Amniotic stem cell (primary cell): ENCODE data around the gene CCL16.
"Not testable (repeated sequence)": the region's sequence is repeated elsewhere in the genome, so short reads cannot be mapped to it uniquely, and the experiment has no call there.

Experiments used
- DNase-seq: peaks from one replicate; lab custom pipeline; 2025; lab: John Stamatoyannopoulos, UW

The CCL16 gene

DNA sequence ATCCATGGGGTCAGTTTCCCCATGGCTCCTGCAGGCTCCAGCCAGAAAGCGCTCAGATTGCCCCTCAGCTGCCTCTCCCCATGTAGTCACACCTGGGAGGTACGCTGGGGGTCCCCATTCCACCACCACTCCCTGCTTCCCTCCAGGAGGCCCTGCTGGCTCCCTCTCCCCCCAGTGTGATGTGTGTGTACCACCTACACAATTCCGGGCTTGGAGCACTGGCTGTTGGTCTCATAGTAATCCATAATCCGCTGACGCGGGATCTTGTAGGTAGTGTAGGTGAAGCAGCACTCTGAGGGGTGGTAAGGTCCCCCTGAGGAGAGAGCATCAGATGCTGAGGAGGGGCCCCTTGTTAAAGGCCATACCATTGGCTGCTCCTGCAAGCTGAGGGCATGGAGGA is 2.8 kb upstream of the CCL16 start:
- no peak for DNase-seq

DNA sequence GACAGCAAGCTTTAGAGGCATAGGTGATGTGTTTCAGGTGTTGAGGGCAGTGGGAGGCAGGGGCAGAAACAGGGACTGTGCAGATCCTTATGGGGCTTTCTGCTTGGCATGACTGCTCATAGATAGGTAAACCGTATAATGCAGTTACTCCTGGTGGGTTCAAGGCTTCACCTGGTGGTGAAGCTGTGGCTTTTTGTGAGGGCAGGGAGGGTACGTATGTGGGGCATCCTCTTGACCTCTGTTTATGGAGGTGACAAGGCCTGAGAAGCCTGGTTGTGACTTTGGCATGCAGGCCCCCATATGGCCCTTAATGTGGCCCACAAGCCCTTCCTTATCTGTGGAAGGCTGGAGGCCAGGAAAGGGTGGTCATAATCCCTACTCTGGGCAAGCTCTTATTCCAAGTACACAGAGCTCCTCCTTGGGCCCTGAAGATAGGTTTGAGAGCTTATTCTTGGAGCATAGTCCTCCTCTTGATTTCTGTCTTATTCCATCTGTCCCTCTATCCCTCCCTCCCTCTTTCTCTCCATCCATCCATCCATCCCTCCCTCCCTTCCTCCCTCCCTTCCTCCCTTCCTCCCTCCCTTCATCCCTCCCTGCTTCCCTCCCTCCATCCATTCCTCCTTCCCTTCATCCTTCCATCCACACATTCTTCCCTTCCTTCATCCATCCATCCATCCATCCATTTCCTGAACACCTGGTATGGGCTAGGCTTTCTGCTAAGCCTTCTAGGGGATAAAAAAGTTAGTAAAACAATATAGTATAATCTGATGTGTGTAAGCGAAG is 1.3 kb upstream of the CCL16 start:
- DNase-seq, result no peak

DNA sequence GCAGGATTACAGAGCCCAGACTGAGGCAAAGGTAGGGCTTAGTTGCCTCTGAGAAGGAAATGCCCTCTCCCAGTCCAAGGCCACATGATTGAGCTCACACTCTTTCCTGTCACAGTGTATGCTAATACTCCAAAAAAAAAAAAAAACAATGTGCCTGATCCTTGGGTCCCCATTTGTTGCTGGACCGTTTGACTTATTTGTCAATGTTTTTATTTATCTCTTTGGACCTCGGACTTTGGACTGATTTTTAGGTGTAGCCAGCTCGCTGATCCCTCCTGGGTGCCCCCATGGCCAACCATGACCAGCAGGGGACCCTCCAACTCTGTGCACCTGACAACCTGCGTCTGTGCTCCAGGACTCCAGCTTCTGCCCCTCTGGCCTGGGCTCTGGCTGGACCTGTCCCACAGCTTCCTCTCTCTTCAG is 622 bp upstream of the CCL16 start:
- DNase-seq, result no peak

DNA sequence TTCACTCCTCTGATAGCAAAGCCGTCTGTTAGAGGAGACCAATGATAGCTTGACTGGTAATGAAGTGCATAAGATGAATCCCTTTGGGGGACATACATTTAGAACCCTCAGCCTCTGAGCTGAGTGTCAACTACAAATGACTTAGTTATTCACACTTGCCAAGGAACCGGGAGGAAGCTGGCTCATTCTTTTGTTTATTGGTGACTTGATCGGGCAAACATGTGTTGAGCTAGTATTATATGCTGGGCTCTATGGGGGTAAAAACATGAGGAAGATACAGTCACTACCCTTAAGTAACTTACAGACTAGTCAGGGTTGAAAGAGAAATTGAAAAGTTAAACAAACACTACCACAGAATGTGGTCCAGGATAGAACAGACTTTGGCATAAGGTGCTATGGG is 3.0 kb downstream of the CCL16 start:
- DNase-seq, result no peak

DNA sequence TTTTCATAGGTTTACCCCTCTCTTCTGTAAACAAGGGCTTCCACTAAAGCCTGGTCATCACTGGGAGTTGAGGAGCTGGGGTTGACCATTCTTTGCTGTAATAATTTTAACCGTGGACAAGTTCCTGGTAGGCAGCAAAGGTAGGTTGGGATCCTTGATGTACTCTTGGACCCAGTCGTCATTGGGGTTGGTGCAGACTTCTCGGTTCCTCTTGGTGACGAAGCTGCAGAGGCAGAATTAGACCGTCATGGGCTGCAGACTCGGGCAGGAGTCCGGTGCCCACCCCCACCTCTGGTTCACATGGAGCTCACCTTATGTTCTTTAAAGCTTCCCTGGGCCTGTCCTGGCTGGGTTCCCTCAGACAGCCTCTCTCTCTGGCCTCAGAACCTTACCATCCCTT is 3.8 kb downstream of the CCL16 start:
- DNase-seq, result no peak

DNA sequence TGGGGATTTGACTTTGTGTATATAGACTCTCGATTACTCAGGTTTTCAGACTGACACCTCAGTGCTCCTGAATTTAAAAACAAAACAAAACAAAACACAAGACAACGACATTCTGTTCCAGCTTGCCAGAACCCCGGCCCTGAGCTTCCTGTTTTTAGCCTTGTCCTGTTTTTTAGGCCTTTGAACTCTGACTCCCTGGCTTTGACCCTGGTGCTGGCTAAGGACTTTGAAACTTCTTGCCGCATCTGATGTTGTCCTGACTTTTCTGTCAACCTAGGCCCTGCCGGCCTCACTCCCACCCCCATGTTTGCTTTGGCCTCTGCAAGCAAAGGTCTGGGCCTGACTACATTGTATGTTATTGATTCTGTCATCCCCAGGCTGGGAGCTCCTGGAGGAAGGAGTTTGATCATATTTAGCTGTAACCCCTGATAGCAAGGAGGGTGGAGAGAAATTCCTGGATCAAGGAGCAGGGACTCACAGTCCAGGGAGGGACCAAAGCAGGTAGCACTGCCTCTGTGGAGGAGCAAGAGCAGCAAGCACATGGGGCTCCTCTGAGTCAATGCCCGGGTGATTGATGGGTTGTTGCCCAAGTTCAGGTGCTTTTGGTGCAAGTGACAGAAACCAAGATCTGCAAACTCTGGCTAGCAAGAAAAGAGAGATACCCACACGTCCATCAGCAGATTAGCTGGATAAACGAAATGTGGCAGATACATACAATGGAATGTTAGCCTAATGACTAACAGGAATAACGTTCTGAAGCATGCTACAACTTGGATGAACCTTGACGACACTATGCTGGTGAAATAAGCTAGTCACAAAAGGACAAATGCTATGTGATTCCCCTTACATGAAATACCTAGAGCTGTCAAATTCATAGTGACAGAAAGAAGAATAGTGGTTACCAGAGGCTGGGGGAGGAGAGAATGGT is 7.7 kb downstream of the CCL16 start:
- DNase-seq, result no peak

DNA sequence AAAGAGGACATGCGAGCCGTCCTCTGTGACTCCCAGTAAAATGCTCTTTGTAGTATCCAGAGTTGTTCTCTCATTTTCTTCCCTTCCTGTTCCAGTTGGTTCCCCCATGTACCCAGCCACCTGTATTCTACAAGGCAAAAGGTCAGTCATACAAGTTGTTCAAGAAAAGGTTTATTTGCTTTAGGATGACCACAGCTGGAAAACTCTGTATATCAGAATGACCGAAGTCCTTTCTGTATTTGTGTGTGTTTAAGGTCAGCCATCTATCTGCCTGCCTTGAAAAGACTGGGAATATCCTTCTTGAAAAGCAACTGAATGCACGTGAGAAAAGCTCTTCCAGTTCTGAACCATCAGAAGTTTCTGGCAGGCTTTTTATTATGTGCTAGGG is 8.4 kb downstream of the CCL16 start:
- no peak for DNase-seq

DNA sequence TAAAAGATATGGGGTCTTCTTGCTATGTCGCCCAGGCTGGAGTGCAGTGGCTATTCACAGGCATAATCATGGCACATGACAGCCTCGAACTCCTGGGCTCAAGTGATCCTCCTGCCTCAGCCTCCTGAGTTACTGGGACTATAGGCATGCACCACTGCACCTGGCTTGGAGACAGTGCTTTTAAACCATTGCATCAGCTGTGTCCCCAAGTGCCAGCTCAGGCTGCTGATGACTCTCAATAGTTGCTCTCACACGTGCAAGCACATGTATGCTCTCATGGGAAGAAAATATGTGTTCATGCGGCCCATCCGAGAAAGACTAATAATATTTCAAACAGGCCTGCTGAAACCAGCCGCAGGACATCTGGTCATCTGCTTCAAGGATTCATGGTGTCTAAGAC is 8.8 kb downstream of the CCL16 start:
- DNase-seq, result no peak

DNA sequence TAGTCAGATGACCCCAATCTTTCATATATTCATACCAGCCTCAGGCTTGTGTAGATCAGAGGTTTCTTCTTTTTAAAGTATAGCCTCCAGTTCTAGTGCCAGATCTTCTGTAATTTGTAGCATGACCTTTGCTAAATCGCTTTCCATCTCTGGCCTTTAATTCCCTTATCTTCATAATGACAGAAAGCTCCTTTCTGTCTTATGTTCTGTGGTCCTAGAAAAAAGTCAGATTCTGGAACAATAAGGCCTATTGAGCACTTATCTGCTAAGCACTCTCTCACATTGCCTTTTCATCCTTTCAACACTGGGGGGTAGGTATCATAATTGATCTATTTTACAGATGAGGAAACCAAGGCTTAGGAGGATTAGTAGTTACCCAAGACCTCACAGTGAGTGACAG is 9.2 kb downstream of the CCL16 start:
- no peak for DNase-seq

DNA sequence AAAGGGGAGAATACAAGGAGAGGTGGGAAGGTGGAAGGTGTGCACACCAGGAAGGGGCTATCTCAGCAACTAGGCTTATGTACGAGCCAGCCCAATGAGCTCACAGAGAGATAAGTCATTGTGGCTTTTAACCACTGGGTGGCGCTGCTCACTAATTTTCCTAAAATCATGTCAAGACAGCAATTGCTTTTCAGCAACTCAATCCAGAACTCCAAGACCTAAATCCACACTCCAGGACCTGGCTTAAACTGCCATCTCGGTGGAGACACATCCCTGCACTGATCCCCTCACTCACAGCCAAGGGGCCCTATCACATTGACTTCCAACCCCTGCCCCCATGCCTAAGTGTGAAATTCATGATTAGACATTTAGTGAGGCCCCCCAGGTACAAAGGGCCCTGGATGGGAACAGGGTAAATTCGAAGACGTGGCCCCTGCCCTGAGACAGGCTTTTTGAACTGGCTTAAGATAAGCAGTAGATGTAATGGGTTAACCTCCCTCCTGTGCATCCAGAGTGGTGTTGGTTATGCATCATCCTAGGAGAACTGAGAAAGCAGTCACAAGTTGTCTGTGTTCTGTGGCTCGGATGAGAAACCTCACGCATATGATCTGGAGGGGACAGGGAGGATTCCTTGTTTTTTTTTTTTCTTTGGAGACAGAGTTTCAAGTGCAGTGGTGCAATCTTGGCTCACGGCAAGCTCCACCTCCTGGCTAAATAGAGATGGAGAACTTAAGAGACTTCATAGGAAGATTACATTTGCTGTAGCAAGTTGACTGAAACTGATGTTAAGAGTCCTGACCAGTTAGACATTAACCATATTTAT is 11.5 kb downstream of the CCL16 start:
- peak; percentile 35 for DNase-seq

DNA sequence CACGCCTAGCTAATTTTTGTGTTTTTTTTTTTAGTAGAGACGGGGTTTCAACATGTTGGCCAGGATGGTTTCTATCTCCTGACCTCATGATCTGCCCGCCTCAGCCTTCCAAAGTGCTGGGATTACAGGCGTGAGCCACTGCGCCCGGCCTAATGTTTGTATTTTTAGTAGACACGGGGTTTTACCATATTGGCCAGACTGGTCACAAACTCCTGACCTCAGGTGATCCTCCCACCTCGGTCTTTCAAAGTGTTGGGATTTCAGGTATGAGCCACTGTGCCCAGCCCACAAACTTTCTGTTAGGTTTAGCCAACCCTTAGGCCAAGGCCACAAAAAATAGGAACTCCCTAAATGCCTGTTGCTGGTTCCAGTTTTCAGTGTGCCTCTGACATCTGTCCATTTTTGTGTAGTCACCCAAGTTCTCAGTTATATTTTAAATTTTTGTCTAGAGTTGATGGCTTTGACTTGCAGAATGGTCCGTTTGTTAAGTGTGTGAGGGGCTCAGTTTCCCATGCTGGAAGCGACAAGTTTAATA is 12.7 kb downstream of the CCL16 start:
- DNase-seq, result no peak

DNA sequence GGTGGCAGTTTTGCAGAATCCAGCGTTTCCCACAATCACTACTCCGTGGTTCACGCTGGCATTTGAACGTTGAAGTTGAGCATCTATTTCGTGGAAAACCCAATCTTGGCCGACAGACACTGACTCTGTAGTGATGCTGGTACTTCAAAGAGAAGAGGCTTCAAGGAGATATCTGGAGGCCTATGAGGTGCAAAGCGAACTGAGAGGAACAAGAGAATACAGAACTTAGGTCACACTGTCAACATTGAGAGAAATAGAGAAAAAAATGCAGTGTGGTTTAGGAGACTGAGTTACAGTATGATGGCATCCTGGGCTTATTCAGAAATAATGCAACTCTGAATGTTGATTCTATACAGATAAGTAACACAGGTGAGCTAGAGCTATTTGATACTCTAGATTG is 16.0 kb downstream of the CCL16 start:
- no peak for DNase-seq

DNA sequence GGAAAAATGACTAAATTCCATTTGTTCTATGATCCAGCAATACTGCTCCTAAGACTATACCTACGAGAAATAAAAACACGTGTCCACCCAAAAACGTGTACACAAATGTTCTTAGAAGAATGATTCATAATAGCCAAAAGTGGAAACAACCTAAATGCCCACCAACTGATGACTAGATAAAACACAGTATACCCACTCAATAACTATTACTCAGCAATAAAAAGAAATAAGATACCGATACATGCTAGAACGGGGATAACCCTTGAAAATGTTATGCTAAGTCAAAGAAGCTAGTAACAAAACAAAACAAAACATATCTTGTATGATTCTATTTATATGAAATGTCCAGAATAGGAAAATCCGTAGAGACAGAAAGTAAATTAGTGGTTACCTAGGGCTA is 17.6 kb downstream of the CCL16 start:
- DNase-seq, result no peak

DNA sequence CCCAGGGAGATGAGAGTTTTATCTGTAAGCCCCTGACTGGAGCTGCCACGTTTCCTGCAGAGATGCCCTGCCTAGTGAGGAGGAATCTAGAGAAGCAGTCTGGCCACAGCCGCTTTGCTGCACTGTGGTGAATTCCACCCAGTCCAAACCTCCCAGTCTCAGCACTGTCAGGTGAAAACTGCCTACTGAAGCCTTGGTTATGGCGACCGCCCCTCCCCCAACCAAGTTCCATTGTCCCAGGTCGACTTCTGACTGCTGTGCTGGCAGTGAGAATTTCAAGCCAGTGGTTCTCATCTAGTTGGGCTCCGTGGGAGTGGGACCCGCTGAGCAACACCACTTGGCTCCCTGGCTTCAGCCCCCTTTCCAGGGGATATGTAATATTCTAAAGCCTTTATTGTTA is 27.6 kb downstream of the CCL16 start:
- DNase-seq, result no peak

DNA sequence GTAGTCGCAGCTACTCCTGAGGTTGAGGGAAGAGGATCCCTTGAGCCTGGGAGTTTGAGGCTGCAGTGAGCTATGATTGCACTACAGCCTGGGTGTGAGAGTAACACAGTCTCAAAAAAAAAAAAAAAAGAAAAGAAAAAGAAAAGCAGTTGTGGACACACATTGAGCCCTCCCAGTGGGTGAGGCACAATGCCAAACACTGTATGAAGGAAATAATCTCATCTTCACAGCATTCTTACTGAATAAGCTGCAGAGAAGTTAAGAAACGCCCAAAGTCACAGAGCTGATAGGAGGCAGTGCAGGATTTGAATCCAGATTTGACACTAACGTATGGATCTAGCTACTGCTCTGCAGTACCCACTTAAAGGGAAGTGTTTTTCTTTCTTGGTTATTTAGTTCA is 31.9 kb downstream of the CCL16 start:
- DNase-seq, result no peak

DNA sequence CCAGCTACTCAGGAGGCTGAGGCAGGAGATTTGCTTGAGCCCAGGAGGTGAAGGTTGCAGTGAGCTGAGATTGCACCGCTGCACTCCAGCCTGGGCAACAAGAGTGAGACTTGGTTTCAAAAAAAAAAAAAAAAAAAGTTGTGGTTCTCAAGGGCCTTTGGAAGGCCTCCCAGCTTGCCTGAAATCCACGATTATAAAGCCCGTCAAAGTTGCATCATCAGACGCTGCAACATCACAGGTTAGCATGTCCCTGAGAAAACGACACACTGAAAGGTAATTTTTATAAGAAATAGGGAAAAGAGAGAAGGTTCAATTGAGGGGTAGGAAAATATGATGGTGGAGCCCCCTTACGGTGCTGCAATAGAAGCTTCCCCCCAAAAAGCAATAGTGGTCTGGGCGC is 33.2 kb downstream of the CCL16 start:
- no peak for DNase-seq

DNA sequence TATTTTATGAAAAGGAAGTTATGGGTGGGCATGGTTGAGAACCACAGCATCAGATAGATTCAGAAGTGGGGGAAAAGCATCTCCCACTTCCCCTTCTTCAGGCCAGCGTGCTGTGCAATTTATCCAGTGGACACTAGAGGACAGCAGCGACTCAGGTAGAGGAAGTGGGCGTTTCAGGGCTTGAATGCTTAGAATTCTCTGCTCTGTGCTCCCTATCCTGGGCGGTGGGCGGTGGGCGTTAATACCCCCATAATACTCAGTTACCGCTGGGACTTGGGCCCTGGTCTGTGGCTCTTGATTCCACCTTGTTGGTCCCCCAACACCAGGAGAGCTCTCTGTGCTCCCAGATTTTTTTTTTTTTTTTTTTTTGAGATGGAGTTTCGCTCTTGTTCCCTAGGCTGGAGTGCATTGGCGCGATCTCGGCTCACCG is 34.1 kb downstream of the CCL16 start:
- DNase-seq, result no peak

DNA sequence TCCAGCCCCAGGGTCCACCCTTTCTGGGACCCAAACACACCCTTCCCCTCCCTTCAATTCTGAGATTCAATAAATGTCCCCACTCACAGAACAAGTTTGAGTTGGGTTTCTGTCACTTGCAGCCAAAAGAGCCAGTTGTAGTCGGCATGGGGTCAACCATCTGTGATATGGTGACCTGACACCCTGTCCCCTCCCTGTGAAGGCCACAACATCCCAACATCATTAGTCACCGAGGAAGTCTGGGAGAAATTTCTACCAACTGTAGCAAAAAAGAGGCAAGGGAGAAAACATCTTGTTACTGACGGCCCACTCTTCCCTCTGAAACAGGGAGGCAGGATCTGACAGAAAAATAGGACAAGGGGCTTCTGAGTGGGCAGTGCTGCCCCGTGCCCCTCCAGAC is 37.1 kb downstream of the CCL16 start:
- no peak for DNase-seq

DNA sequence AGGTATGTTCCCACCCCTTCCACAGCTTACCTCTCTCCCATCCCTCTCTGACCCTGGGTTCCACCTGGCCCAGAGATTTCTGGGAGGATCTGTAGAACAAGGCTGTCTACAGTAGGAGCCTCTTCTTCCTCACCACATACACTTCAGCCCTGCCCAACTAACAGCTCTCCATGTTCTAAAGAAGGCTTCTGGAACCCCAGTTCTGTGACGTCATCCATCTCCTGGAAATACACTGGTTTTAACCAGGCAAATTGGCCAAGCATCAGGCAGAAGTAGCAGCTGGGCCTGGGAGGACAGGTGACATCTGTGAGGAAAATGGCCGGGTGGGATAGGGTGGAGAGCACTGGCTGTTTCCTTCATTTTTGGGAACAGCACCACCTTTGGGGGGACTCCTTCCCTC is 37.8 kb downstream of the CCL16 start, which contains the start of gene LYZL6:
Gene LYZL6 (minus strand): TSS at position 177 of the 400 bp plus-strand sequence. CDS start 4,357 bp downstream, outside the sequence.
- no peak for DNase-seq

DNA sequence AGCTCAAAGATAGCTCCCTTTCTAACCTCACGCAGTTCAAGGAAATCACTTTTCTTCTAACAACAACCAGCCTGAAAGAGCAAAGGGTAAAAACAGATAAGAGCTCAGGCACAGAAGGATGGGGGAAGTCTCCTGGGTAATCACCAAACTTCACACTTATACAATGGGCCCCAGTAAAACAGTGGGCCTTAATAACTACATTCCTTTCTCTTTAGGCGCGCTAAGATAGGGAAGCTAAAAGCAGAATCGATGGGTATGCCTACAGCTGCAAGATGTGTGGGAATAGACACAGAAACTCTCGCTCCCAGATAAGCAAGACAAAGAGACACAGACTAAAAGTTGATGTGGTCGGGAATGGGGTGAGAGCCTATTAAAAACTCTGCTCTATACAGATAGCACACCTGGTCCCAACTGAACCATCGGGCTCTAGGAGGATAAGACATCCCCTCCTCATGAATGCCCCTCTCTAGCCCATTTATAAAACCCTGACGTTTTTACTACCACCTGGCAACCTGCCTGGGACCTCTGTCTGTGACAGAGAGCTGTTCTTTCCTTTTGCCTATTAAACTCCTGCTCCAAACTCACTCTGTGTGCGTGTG is 38.6 kb downstream of the CCL16 start:
- no peak for DNase-seq

DNA sequence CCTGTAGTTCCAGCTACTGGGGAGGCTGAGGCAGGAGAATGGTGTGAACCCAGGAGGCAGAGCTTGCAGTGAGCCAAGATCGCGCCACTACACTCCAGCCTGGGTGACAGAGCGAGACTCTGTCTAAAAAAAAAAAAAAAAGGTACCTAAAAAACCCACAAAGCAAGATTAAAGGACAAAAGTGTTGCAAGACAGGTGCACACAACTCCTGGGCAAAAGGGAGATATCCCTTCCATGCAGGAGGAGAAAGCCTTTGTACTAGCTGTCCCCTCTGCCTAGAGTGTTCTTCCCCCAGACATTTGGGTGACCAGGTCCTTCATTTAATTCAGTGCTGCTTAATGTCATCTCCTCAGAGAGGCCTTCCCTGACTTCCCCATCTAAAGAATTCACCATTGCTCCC is 42.8 kb downstream of the CCL16 start:
- DNase-seq, result not testable (repeated sequence)

DNA sequence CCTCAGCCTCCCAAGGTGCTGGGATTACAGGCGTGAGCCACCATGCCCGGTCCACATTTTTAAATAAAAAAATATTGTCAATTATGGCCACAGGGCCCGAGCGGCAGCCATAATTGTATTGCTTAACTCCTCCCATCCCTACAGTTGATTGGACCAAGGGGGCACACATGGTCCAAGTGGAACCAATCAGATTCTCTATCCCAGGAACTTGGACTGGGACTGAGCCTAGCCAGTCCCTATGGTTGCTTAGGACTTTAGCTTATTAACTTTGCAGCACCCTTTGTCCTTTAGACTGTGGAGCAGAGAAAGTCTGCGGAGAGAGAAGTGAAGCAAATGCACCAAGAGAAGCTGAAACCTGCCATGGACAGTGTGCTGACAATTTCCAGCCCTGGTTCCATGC is 45.2 kb downstream of the CCL16 start:
- DNase-seq, result no peak
